WI38 (cell line): ENCODE data around the gene SLX4IP.

Experiments
- H3K4me3 ChIP-seq: 2 replicates; pipeline ENCODE4 v1.5.1; 2011; ENCODE audit warnings: low read depth, mild to moderate bottlenecking, control low read depth, low read length
- CTCF ChIP-seq: IDR thresholded peaks from 2 replicates; pipeline ENCODE4 v1.5.1; 2012; ENCODE audit warnings: low read depth, mild to moderate bottlenecking, control low read depth, low read length

The SLX4IP gene

DNA sequence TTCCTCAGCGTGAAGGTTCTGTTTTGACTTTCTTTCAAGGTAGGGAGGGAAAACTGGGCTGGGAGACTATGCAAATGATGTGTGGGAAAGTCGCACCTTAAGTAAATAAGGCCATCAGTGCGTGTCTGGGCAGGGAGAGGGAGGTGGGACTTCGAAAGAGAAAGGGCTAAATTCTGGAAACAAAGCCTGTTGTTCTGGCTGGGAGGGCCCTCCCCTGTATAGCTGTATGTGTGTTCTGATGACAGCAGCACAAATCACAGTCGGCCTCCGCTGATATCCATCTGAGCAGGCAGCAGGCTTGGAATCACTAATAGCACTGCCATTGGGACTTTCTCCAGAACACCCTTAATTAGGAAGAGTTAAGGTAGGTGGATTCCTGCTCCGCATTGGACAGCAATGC is 219.5 kb downstream of the SLX4IP start:
- H3K4me3 ChIP-seq = no peak overlapping the region
- no peak for TF ChIP-seq CTCF

- TF ChIP-seq CTCF = no peak
- H3K4me3 ChIP-seq = no peak overlapping the region
Measured at GRCh38 chr20:10655720-10656669, 220.9 kb downstream of the SLX4IP start.

GRCh38 chr20:10657453-10657852 is 222.3 kb downstream of the SLX4IP start:
- no peak for TF ChIP-seq CTCF
- H3K4me3 ChIP-seq = no peak overlapping the region

DNA sequence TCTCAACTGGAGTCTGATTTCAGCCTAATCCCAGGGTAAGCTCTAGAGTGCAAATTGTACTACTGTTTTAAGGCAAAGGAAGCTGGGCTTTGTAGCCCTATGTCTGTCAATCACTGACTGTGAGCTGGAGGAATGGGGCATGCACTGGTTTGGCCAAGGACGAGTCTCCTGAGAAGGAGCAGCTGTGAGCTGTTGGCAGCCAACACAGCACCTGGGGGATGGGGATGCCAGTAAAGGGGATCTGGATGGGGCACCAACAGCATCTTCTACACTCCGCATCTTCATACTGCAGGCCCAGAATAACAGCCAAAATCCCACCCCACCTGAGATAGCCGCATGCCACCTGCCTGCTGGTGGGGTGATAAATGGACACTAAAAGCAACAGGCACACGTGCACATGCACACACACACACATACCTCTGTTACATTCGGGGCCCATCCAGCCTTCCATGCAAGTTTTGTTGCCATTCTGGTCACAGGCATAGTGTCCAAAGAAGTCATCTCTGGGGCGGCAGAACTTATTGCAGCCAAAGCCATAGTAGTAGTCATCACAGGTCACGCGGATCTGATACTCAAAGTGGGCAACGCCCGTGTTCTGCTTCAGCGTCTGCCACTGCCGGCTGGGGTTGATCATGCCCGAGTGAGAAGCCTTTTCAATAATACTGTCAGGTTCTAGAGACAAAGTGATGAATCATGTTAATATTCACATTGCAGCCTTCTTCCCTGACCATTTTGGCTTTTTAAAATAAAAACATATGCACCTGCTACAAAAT is 223.1 kb downstream of the SLX4IP start:
- no peak for TF ChIP-seq CTCF
- H3K4me3 ChIP-seq = no peak overlapping the region

DNA sequence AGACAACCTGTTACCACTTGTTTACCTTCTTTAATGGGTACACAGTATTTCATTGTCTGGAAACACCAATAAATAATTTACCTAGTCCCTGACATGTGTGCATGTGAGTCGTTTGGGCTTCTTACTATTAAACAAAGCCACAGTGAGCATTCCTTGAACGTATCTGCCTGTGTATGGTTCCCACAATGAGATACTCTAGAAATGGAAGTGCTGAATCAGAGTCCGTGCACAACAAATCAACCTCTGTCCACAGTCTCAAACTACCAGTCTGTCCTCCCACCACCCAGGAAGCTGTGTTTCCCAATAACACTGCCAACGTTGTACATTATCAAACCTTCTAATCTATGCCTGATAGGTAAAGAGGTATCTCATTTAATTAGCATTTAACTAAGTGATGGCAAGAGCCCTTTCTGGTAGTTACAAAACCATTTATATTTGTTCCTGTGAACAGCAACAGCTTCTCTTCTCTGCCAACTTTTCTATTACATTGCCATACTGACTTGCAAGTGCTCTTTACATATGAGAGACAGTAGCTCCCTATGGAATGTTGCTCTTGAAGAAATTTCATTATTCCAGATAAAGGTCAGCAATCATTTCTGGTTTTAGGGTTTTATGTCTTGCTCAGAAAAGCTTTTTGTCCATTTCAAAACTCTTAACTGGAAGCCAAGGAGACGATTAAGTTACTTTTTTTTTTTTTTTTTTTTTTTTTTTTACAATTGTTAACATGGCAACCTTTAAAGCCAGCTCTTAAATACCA is 223.9 kb downstream of the SLX4IP start:
- TF ChIP-seq CTCF = no peak
- H3K4me3 ChIP-seq = no peak overlapping the region

DNA sequence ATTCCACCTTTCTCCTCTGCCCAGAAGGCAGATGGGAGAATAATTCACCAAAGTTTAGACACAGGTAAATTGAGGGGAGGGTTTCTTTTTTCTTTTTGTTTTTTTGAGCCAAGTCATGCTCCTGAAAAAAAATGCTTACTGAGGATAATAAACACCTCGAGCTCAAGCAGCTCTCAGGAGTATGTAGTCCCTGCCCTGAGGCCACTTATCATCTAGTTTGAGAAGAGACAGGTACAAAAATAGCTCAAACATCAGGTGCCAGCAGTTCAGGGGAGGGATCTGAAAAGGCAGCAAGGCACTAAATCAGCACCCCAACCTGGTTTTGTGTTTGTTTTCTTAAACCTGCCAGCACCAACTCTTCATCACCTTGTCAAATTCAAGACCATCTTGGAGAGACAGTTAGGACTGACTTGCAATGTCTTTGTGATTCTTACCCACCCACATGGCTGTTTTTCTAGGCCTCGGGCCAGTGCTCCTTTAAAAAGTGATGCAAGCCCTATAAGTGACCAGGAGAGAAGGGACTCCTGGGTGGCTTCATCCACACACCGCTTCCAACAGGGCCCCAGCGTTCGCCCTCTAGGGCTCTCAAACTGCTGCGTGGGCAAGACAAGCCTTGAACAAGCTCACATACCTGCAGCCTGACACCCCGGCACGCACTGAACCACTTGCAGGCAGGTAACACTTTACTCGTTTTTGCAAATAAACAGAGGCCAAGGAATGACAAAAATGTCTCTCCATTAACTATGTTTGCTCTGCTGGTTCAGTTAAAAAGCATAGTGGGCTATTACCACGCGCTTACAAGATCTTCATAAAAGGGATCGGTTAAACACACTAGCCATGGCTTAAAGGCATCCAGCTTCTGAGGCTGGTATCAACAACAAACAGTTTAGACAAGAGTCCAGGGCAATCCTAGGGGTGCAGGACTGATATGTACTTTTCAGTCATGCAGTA is 224.8 kb downstream of the SLX4IP start:
- H3K4me3 ChIP-seq = no peak overlapping the region
- no peak for TF ChIP-seq CTCF
